Right lung (tissue), 5 donors: ENCODE results near the gene TADA2A. TPM values are rescaled to one million over a fixed set of nuclear protein-coding genes. Genes with fewer than 3 reads are reported as not detected.
"Not testable (repeated sequence)": the region's sequence is repeated elsewhere in the genome, so short reads cannot be mapped to it uniquely, and the experiment has no call there.

Experiments
- DNase-seq, 2 donors: peaks; one replicate each; pipeline ENCODE4 v3.0.0-alpha.2; 2013
- polyA plus RNA-seq, 5 donors: library from polyadenylated mRNA; unstranded; fragments of 120-200 nt; gene quantifications; one replicate each; pipeline versions ENCODE4 v1.2.1 to v1.2.3, GENCODE V29; 2013; ENCODE audit warnings: inconsistent platforms in 1 of 5, low replicate concordance in 1 of 5; ENCODE audit not compliant: insufficient read length in 5 of 5, insufficient read depth in 1 of 5

The TADA2A gene
- polyA plus RNA-seq, 5 donors, result 27.5 to 35.1 (median 28.5) TPM

GRCh38 chr17:37392024-37392590 lies 14.6 kb upstream of the TADA2A start:
- no peak for DNase-seq

GRCh38 chr17:37393352-37393751 lies 13.3 kb upstream of the TADA2A start:
- no peak for DNase-seq

- DNase-seq, result no peak
These were observed 7.4 kb upstream of the TADA2A start for GRCh38 chr17:37399265-37399803.

- DNase-seq, result no peak
These were observed 6.2 kb upstream of the TADA2A start for GRCh38 chr17:37400505-37400904.

- DNase-seq, result not testable (repeated sequence)
These were observed 1.2 kb upstream of the TADA2A start for GRCh38 chr17:37405522-37405921.

GRCh38 chr17:37405955-37406634 lies 591 bp upstream of the TADA2A start:
- peak in 1 of 2 donors; percentile 14 for DNase-seq

- not testable (repeated sequence) for DNase-seq
These were observed 1.4 kb downstream of the TADA2A start for GRCh38 chr17:37408145-37408479.

- DNase-seq, result no peak
These were observed 3.7 kb downstream of the TADA2A start for GRCh38 chr17:37410357-37410756.

- DNase-seq, result no peak
These were observed 7.3 kb downstream of the TADA2A start for GRCh38 chr17:37413875-37414519.

GRCh38 chr17:37417852-37418251 lies 11.2 kb downstream of the TADA2A start:
- no peak for DNase-seq

GRCh38 chr17:37422971-37423625 lies 16.4 kb downstream of the TADA2A start:
- no peak for DNase-seq

- no peak for DNase-seq
These were observed 18.6 kb downstream of the TADA2A start for GRCh38 chr17:37425268-37425667.

- DNase-seq, result no peak
These were observed 22.4 kb downstream of the TADA2A start for GRCh38 chr17:37429039-37429438.

- no peak for DNase-seq
These were observed 22.8 kb downstream of the TADA2A start for GRCh38 chr17:37429453-37429852.

- DNase-seq, result no peak
These were observed 23.5 kb downstream of the TADA2A start for GRCh38 chr17:37430051-37430627.

- DNase-seq, result no peak
These were observed 26.0 kb downstream of the TADA2A start for GRCh38 chr17:37432671-37433070.

- DNase-seq, result no peak
These were observed 31.5 kb downstream of the TADA2A start for GRCh38 chr17:37438141-37438540.

GRCh38 chr17:37440424-37440823 lies 33.7 kb downstream of the TADA2A start:
- DNase-seq, result no peak

GRCh38 chr17:37441369-37442014 lies 34.8 kb downstream of the TADA2A start:
- DNase-seq, result not testable (repeated sequence)

- DNase-seq, result no peak
These were observed 39.3 kb downstream of the TADA2A start for GRCh38 chr17:37446027-37446426.

GRCh38 chr17:37447641-37448040 lies 41.0 kb downstream of the TADA2A start:
- DNase-seq, result no peak

GRCh38 chr17:37450112-37450511 lies 43.4 kb downstream of the TADA2A start:
- no peak for DNase-seq
